ENCODE results near the gene CDH26.

Gene CDH26

DNA sequence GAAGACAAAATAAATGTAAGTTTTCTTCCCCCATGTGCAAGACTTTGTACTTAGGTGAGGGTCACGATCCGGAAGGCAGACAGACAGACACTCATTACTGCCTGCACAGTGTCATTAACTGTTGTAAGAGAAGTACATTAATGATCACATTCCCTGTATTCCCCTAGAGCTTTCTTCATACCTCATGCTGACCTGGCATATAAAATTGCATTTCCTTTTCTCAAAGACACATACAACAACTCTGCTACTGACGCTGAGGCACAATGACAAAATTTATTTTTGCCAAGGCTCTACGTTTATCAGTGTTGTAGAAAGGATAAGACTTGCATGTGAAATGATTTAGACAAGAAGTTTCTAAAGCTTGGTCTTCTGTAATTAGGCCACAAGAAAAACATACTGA is 21.8 kb upstream of the CDH26 start:
- TF ChIP-seq, protein P1, sequence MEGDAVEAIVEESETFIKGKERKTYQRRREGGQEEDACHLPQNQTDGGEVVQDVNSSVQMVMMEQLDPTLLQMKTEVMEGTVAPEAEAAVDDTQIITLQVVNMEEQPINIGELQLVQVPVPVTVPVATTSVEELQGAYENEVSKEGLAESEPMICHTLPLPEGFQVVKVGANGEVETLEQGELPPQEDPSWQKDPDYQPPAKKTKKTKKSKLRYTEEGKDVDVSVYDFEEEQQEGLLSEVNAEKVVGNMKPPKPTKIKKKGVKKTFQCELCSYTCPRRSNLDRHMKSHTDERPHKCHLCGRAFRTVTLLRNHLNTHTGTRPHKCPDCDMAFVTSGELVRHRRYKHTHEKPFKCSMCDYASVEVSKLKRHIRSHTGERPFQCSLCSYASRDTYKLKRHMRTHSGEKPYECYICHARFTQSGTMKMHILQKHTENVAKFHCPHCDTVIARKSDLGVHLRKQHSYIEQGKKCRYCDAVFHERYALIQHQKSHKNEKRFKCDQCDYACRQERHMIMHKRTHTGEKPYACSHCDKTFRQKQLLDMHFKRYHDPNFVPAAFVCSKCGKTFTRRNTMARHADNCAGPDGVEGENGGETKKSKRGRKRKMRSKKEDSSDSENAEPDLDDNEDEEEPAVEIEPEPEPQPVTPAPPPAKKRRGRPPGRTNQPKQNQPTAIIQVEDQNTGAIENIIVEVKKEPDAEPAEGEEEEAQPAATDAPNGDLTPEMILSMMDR (conservative IDR thresholded peaks at IDR 0.05; ENCODE audit: low read length), result no peak
- H3K4me3 ChIP-seq (ENCODE audit: low read length), result no peak overlapping the region
- DNase-seq (ENCODE audit: low read depth), result no peak

DNA sequence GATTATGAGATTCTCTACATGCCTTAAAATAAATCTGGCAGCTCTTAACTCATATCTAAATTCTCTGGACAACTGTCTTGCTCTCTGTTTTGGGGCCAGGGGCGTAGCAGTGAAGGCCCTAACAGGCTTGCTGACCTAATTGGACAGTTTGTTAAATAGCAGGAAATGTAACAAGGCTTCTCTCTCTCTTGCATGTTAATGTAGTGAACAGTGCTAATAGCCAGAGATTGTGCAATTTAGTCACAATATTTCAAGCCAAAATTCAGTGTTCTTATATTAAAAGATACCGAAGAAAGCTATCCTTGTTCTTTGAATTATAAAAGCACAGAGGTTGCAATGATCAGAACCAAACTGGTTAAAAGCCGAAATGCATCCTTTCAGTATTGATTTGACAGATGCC is 21.1 kb upstream of the CDH26 start:
- H3K4me3 ChIP-seq (ENCODE audit: low read length), result peak overlapping the region; percentile 14
- peak; percentile 35 for DNase-seq (ENCODE audit: low read depth)
- TF ChIP-seq, protein P1 (conservative IDR thresholded peaks at IDR 0.05; ENCODE audit: low read length), result no peak

DNA sequence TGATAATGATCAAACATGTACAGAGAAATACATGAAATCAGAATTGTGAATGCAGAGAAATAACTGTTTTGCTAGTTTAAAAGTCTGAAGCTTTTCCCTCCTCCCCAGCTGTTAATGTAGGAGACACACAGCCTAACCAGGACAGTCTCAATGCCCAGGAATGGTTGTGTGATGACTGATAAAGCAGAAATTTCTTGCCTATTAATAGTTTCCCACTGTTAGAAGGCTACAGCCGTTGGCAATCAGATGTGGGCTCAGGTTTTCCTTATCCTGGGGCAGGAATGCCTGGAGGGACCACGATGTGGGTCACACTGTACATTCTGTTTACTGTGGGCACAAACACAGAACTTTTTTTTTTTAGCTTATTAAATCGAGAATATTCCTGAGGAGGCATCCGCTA is 20.0 kb upstream of the CDH26 start:
- H3K4me3 ChIP-seq (ENCODE audit: low read length), result peak overlapping the region; percentile 59
- DNase-seq (ENCODE audit: low read depth), result peak; percentile 74
- TF ChIP-seq, protein P1 (conservative IDR thresholded peaks at IDR 0.05; ENCODE audit: low read length), result no peak

DNA sequence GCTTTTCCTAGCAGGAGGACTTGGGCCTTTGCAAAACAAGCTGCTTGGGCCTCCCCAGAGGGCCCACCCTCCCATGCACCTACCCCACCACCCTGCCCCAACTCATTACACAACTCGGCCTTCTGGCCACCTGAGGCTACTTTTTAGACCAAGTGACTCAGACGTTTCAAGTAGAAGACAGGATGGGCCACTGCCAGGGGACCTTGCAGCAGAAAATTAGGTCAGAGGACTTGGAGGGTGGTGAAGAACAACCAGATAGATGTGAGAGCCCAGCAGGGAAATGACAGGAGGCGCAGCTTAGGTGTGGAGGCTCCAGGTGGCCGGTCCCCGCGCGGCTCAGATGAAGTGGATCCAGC is 19.5 kb upstream of the CDH26 start:
- peak; percentile 47 for DNase-seq (ENCODE audit: low read depth)
- TF ChIP-seq, protein P1 (conservative IDR thresholded peaks at IDR 0.05; ENCODE audit: low read length), result no peak
- H3K4me3 ChIP-seq (ENCODE audit: low read length), result peak overlapping the region; percentile 59

DNA sequence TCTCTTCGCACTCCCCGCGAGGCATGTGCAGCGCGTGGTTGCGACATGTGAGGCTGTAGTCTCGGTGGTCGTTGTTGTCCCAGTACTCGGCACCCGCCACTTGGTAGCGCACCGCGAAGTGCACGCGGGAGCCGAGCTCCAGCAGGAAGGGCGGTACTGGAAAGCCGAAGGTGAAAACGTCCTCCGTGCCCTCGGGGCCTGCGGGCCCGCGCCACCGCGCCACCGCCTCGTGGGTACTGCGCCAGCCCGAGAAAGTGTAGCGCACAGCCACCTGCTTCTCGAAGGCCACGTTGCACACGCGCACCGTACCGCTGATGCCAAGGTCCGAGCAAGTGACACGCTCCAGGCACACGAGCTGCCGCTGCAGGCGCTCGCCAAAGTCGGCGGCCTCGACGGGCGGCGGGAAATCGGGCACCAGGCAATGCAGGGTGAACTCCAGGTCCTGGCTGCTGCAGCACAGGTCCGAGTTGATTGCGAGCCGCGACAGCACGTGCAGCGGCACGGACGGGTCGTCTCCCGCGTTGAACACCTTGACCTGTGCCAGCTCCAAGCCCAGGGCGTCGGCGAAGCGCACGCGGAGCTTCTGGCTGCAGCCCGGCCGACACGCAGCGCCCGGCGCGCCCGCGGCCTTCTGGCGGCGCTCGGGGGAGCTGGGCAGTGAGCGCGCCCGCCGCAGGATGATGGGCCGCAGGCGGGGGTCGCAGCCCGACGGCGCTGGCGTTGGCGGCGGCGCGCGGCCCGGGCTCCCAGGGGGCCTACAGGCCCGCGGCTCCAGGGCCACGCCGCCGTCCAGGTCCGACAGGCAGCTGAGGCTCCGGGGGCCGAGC is 19.0 kb upstream of the CDH26 start:
- DNase-seq (ENCODE audit: low read depth), result no peak
- peak overlapping the region; percentile 72 for H3K4me3 ChIP-seq (ENCODE audit: low read length)
- TF ChIP-seq, protein P1 (conservative IDR thresholded peaks at IDR 0.05; ENCODE audit: low read length), result no peak

DNA sequence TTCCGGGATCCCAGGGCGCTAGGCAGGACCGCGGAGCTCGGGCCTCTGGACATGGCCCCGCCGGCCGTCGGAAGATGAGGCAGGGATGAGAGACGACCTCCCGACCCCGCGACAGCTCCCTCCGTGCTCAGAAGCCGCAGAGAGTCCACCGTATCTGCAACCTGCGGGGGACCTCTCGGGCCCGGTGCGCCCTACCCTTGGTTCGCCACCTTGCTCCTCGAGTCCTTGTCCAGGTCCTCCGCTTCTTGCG is 18.4 kb upstream of the CDH26 start:
- TF ChIP-seq, protein P1 (conservative IDR thresholded peaks at IDR 0.05; ENCODE audit: low read length), result no peak
- DNase-seq (ENCODE audit: low read depth), result no peak
- H3K4me3 ChIP-seq (ENCODE audit: low read length), result peak overlapping the region; percentile 72

DNA sequence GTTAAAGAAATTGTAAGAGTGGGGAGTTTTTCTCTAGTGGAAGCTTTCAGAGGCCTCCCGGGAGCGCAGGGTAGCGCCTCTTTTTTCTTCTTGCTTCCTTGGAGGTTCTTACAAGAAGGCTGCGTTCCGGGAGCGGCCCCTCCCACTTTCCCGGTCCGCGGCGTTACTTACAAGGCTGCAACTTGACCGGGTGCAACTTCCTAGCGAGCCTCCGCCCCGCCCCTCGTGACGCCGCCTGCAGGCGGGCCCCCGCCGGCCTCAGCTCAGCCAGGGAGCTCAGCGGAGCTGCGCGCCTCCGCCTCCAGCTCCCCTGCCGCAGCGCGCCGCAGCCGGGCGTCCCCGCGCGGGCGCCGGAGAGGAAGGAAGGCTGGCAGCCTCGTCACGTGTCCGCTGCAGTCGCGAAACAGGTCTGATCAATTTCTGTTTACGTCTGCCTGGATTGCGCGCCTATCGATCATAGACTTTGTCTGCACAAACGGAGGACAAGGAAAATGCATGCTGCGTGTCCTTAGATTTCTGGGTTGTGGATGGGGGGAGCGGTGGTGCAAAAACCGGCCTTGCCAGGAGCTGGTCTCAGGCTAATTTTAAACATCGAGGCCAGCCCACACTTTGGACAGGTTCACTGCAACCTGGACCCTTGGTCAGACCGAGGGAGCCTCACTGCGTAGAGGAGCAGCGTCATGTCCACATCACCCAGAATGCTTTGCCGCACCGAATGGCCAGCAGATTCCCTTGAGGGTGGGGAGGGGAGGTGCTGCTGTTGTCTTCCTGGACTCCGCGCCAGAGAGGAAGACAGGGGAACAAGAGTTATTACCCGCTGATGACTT is 17.9 kb upstream of the CDH26 start, which contains the start of the genes FAM217B and PPP1R3D:
Gene FAM217B (plus strand): TSS at position 261 of the 827 bp plus-strand sequence. CDS start 3,555 bp downstream, outside the sequence.
Gene PPP1R3D (minus strand): TSS at position 177 of the 827 bp plus-strand sequence. CDS start 374 bp downstream, outside the sequence.
- TF ChIP-seq, protein P1 (conservative IDR thresholded peaks at IDR 0.05; ENCODE audit: low read length), result no peak
- DNase-seq (ENCODE audit: low read depth), result peak; percentile 98
- H3K4me3 ChIP-seq (ENCODE audit: low read length), result peak within 1 kb of the TSS; percentile 82
